Measurements from ENCODE around the gene GSTM4. TPM values are rescaled to one million over a fixed set of nuclear protein-coding genes. Genes with fewer than 3 reads are reported as not detected.
A peak's percentile ranks its signal among the peaks of the same experiment; 100 is the strongest.

GSTM4 gene
- total and polyA plus RNA-seq, 9 of the 15 experiments (the other 6 are each of a cell fraction or from before 2014, with no cell fraction given): 18.8 to 53.4 (median 38.8) TPM

DNA sequence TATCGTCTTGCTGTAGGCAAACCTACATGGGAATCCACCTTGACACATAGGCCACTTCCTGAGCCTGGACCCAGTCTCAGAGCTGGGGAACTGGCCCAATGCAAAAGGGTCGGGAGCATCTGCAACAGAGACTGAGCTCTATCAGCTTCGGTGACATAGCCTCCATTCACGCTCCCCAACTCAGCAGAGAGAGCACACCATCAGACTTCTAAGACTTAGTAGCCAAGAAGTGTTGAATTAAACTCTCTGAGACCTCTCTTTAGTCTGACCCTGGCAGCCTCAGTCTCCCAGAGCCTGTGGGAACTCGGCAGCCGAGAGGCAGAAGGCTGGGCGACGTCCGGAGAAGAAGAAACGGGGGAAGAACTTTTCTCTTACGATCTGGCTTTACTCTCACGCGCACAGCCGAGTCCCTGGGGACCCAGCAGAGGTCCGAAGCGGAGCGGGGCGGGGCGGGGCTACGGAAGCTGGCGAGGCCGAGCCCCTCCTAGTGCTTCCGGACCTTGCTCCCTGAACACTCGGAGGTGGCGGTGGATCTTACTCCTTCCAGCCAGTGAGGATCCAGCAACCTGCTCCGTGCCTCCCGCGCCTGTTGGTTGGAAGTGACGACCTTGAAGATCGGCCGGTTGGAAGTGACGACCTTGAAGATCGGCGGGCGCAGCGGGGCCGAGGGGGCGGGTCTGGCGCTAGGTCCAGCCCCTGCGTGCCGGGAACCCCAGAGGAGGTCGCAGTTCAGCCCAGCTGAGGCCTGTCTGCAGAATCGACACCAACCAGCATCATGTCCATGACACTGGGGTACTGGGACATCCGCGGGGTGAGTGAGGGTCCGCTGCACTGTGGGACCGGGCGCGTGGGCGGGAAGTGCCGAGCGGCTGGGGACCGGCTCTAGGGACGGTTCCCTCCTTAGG, at the start of gene GSTM4 (continued):
- TF ChIP-seq MEIS2 (IDR thresholded peaks at IDR 0.05; ENCODE audit: partially characterized antibody) (no peak), POLR2A (conservative IDR thresholded peaks at IDR 0.05) (peak; percentile 88), TRIM28 (IDR thresholded peaks at IDR 0.05) (no peak), SRSF3 (IDR thresholded peaks at IDR 0.05; ENCODE audit: insufficient read depth, low read length) (no peak), RBM17 (IDR thresholded peaks at IDR 0.05; ENCODE audit: borderline replicate concordance, low read depth, low read length) (no peak), TAF15 (IDR thresholded peaks at IDR 0.05; ENCODE audit: low read depth, low read length) (no peak), ZNF780A (CRISPR knock-in tag; IDR thresholded peaks at IDR 0.05) (no peak), PTRF (tag; IDR thresholded peaks at IDR 0.05) (no peak), MBD2 (IDR thresholded peaks at IDR 0.05; ENCODE audit: borderline replicate concordance, low read depth) (peak; percentile 25; the same call in 1 of the 2 replicates), ZNF589 (CRISPR knock-in tag; IDR thresholded peaks at IDR 0.05; ENCODE audit: low read depth) (0 out of 2 replicates have a peak, but pooled peaks have one; percentile 32), ZKSCAN3 (CRISPR knock-in tag; IDR thresholded peaks at IDR 0.05) (no peak), SRF (CRISPR knock-in tag; IDR thresholded peaks at IDR 0.05) (peak in 1 of 2 experiments; percentile 60; a peak in 1 of 4 replicates)
- TF ChIP-seq, protein P1, sequence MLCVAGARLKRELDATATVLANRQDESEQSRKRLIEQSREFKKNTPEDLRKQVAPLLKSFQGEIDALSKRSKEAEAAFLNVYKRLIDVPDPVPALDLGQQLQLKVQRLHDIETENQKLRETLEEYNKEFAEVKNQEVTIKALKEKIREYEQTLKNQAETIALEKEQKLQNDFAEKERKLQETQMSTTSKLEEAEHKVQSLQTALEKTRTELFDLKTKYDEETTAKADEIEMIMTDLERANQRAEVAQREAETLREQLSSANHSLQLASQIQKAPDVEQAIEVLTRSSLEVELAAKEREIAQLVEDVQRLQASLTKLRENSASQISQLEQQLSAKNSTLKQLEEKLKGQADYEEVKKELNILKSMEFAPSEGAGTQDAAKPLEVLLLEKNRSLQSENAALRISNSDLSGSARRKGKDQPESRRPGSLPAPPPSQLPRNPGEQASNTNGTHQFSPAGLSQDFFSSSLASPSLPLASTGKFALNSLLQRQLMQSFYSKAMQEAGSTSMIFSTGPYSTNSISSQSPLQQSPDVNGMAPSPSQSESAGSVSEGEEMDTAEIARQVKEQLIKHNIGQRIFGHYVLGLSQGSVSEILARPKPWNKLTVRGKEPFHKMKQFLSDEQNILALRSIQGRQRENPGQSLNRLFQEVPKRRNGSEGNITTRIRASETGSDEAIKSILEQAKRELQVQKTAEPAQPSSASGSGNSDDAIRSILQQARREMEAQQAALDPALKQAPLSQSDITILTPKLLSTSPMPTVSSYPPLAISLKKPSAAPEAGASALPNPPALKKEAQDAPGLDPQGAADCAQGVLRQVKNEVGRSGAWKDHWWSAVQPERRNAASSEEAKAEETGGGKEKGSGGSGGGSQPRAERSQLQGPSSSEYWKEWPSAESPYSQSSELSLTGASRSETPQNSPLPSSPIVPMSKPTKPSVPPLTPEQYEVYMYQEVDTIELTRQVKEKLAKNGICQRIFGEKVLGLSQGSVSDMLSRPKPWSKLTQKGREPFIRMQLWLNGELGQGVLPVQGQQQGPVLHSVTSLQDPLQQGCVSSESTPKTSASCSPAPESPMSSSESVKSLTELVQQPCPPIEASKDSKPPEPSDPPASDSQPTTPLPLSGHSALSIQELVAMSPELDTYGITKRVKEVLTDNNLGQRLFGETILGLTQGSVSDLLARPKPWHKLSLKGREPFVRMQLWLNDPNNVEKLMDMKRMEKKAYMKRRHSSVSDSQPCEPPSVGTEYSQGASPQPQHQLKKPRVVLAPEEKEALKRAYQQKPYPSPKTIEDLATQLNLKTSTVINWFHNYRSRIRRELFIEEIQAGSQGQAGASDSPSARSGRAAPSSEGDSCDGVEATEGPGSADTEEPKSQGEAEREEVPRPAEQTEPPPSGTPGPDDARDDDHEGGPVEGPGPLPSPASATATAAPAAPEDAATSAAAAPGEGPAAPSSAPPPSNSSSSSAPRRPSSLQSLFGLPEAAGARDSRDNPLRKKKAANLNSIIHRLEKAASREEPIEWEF (CRISPR knock-in tag; IDR thresholded peaks at IDR 0.05): no peak
- TF ChIP-seq, protein P2, sequence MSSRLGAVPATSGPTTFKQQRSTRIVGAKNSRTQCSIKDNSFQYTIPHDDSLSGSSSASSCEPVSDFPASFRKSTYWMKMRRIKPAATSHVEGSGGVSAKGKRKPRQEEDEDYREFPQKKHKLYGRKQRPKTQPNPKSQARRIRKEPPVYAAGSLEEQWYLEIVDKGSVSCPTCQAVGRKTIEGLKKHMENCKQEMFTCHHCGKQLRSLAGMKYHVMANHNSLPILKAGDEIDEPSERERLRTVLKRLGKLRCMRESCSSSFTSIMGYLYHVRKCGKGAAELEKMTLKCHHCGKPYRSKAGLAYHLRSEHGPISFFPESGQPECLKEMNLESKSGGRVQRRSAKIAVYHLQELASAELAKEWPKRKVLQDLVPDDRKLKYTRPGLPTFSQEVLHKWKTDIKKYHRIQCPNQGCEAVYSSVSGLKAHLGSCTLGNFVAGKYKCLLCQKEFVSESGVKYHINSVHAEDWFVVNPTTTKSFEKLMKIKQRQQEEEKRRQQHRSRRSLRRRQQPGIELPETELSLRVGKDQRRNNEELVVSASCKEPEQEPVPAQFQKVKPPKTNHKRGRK (tag; IDR thresholded peaks at IDR 0.05): no peak
- TF ChIP-seq, protein P3, sequence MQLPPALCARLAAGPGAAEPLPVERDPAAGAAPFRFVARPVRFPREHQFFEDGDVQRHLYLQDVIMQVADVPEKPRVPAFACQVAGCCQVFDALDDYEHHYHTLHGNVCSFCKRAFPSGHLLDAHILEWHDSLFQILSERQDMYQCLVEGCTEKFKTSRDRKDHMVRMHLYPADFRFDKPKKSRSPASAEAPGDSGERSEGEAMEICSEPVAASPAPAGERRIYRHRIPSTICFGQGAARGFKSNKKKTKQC (CRISPR knock-in tag; IDR thresholded peaks at IDR 0.05): peak; percentile 78
- TF ChIP-seq, protein P4, sequence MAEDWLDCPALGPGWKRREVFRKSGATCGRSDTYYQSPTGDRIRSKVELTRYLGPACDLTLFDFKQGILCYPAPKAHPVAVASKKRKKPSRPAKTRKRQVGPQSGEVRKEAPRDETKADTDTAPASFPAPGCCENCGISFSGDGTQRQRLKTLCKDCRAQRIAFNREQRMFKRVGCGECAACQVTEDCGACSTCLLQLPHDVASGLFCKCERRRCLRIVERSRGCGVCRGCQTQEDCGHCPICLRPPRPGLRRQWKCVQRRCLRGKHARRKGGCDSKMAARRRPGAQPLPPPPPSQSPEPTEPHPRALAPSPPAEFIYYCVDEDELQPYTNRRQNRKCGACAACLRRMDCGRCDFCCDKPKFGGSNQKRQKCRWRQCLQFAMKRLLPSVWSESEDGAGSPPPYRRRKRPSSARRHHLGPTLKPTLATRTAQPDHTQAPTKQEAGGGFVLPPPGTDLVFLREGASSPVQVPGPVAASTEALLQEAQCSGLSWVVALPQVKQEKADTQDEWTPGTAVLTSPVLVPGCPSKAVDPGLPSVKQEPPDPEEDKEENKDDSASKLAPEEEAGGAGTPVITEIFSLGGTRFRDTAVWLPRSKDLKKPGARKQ (CRISPR knock-in tag; IDR thresholded peaks at IDR 0.05): no peak
- TF ChIP-seq, protein P5, sequence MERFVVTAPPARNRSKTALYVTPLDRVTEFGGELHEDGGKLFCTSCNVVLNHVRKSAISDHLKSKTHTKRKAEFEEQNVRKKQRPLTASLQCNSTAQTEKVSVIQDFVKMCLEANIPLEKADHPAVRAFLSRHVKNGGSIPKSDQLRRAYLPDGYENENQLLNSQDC (CRISPR knock-in tag; IDR thresholded peaks at IDR 0.05): no peak

All from K562 (cell line).